Measurements from ENCODE around the gene OLR1. TPM values are rescaled to one million over a fixed set of nuclear protein-coding genes. Genes with fewer than 3 reads are reported as not detected.

OLR1 gene
- total RNA-seq, 1 donor from 2014 or later, result not detected

- intact Hi-C loops (cut with micrococcal nuclease), result no loop called here
These were observed 61.6 kb downstream of the OLR1 start for GRCh38 chr12:10110256-10110844.

Other genes with a start within 250 kb of the OLR1 start
- not detected in 2 replicates for gene CLEC2A, start 239.8 kb downstream of the OLR1 start, total RNA-seq
- 1.7 and 1.9 TPM in 2 replicates for gene CLEC12A, start 200.7 kb downstream of the OLR1 start, total RNA-seq
- not detected in 2 replicates for gene CLEC1B, start 173.0 kb downstream of the OLR1 start, total RNA-seq
- 0.15 and 0.32 TPM in 2 replicates for gene CLEC12B, start 161.5 kb downstream of the OLR1 start, total RNA-seq
- not detected in 2 replicates for gene CLEC9A, start 141.4 kb downstream of the OLR1 start, total RNA-seq
- gene CLEC1A, start 73.1 kb downstream of the OLR1 start, total RNA-seq, result not detected in 2 replicates
- gene CLEC7A, start 41.9 kb downstream of the OLR1 start, total RNA-seq, result 0.73 and 0.83 TPM in 2 replicates
- not detected in 2 replicates for gene TMEM52B, start 6.9 kb upstream of the OLR1 start, total RNA-seq
- 4.2 and 5.4 TPM in 2 replicates for gene GABARAPL1, start 40.7 kb upstream of the OLR1 start, total RNA-seq
- gene KLRD1, start 135.7 kb upstream of the OLR1 start, total RNA-seq, result 2.5 and 4.9 TPM in 2 replicates
- 0.12 TPM in 1 of 2 replicates, not detected in the other for gene KLRK1, start 217.9 kb upstream of the OLR1 start, total RNA-seq
- not detected in 2 replicates for gene KLRC4, start 237.6 kb upstream of the OLR1 start, total RNA-seq
- not detected in 2 replicates for gene KLRC3, start 248.5 kb upstream of the OLR1 start, total RNA-seq

Data from T-helper 1 cell treated with Interleukin-12 subunit alpha and Interleukin-12 subunit beta and Interleukin-4 antibody, amounts not matched to agents 30 ng/mL and 1 ng/mL, for 36 hours (primary cell).